Measurements from ENCODE around the gene SLC66A2. TPM values are rescaled to one million over a fixed set of nuclear protein-coding genes. Genes with fewer than 3 reads are reported as not detected.

SLC66A2 gene
- total and polyA plus RNA-seq, 2 of the 13 experiments (the other 11 are each of a cell fraction or from before 2014, with no cell fraction given): 33.5 to 41.9 TPM

DNA sequence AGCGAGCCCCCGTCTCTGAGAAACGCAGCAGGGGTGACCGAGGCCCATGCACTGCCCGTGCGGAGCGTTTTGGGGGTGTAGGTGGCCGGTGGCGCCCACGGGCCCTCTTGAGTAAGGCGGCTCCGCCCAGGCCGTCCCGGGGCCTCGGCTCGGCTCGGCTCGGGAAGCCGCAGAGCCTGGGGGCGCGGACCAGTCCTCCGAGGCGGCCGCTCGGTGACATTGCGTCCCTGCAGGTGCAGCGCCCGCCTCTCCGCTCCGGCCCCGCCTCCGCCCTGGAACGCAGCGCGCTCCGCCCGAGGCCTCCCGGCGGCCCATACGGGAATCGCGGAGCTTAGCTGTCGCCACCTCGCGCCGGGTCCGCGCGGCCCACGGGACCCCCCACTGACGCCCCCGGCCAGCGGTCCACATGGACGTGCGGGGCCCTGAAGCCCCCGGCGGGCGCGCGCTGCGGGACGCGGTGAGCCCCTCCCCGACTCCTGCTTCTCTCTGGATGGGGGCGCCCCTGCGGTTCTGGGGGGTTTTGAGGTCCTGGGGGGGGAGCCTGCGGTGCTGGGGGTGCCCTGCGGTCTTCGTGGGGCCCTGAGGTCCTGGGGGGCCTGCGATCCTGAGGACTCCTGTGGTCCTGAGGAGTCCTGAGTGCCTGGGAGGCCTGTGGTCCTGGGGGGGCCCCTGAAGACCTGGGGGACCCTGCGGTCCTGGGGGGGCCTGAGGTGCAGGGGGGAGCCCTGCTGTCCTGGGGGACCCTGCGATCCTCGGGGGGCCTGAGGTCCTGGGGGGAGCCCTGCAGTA is 13.1 kb upstream of the SLC66A2 start, which contains the start of gene HSBP1L1 (continued):
- TF ChIP-seq GTF2F1 (IDR thresholded peaks at IDR 0.05; ENCODE audit: low read length) (no peak), ZNF546 (CRISPR knock-in tag; conservative IDR thresholded peaks at IDR 0.05) (no peak), LCORL (IDR thresholded peaks at IDR 0.05) (no peak), LCORL (CRISPR knock-in tag; IDR thresholded peaks at IDR 0.05) (peak; percentile 83), TAF15 (IDR thresholded peaks at IDR 0.05; ENCODE audit: low read depth, low read length, poor library complexity, severe bottlenecking) (no peak), RAD21 (CRISPR knock-in tag; IDR thresholded peaks at IDR 0.05) (peak; percentile 84), IKZF4 (CRISPR knock-in tag; IDR thresholded peaks at IDR 0.05; ENCODE audit: borderline replicate concordance, low read depth, not compliant biosample characterization) (no peak), ATF7-NPFF (CRISPR knock-in tag; IDR thresholded peaks at IDR 0.05; ENCODE audit: low read depth) (peak; percentile 59; the same call in 1 of the 2 replicates), SP5 (CRISPR knock-in tag; IDR thresholded peaks at IDR 0.05; ENCODE audit: borderline replicate concordance, low read depth) (0 out of 2 replicates have a peak, but pooled peaks have one; percentile 42), ZNF331 (CRISPR knock-in tag; IDR thresholded peaks at IDR 0.05) (peak; percentile 77), ZNF766 (CRISPR knock-in tag; IDR thresholded peaks at IDR 0.05; ENCODE audit: borderline replicate concordance) (peak; percentile 33; the same call in 1 of the 2 replicates), RXRA (CRISPR knock-in tag; IDR thresholded peaks at IDR 0.05) (no peak), FOXJ3 (CRISPR knock-in tag; IDR thresholded peaks at IDR 0.05; ENCODE audit: borderline replicate concordance) (no peak), ZKSCAN1 (IDR thresholded peaks at IDR 0.05; ENCODE audit: low read length) (no peak), TP53 (CRISPR knock-in tag; conservative IDR thresholded peaks at IDR 0.05) (no peak), ZBTB21 (CRISPR knock-in tag; IDR thresholded peaks at IDR 0.05) (no peak), FOSL2 (CRISPR knock-in tag; IDR thresholded peaks at IDR 0.05) (no peak), ARNT2 (CRISPR knock-in tag; IDR thresholded peaks at IDR 0.05; ENCODE audit: low read depth) (peak; percentile 17)
- TF ChIP-seq, protein P1, sequence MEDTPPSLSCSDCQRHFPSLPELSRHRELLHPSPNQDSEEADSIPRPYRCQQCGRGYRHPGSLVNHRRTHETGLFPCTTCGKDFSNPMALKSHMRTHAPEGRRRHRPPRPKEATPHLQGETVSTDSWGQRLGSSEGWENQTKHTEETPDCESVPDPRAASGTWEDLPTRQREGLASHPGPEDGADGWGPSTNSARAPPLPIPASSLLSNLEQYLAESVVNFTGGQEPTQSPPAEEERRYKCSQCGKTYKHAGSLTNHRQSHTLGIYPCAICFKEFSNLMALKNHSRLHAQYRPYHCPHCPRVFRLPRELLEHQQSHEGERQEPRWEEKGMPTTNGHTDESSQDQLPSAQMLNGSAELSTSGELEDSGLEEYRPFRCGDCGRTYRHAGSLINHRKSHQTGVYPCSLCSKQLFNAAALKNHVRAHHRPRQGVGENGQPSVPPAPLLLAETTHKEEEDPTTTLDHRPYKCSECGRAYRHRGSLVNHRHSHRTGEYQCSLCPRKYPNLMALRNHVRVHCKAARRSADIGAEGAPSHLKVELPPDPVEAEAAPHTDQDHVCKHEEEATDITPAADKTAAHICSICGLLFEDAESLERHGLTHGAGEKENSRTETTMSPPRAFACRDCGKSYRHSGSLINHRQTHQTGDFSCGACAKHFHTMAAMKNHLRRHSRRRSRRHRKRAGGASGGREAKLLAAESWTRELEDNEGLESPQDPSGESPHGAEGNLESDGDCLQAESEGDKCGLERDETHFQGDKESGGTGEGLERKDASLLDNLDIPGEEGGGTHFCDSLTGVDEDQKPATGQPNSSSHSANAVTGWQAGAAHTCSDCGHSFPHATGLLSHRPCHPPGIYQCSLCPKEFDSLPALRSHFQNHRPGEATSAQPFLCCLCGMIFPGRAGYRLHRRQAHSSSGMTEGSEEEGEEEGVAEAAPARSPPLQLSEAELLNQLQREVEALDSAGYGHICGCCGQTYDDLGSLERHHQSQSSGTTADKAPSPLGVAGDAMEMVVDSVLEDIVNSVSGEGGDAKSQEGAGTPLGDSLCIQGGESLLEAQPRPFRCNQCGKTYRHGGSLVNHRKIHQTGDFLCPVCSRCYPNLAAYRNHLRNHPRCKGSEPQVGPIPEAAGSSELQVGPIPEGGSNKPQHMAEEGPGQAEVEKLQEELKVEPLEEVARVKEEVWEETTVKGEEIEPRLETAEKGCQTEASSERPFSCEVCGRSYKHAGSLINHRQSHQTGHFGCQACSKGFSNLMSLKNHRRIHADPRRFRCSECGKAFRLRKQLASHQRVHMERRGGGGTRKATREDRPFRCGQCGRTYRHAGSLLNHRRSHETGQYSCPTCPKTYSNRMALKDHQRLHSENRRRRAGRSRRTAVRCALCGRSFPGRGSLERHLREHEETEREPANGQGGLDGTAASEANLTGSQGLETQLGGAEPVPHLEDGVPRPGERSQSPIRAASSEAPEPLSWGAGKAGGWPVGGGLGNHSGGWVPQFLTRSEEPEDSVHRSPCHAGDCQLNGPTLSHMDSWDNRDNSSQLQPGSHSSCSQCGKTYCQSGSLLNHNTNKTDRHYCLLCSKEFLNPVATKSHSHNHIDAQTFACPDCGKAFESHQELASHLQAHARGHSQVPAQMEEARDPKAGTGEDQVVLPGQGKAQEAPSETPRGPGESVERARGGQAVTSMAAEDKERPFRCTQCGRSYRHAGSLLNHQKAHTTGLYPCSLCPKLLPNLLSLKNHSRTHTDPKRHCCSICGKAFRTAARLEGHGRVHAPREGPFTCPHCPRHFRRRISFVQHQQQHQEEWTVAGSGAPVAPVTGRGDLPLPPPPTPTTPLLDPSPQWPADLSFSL (CRISPR knock-in tag; IDR thresholded peaks at IDR 0.05): 0 out of 2 replicates have a peak, but pooled peaks have one; percentile 15
- TF ChIP-seq, protein P2, sequence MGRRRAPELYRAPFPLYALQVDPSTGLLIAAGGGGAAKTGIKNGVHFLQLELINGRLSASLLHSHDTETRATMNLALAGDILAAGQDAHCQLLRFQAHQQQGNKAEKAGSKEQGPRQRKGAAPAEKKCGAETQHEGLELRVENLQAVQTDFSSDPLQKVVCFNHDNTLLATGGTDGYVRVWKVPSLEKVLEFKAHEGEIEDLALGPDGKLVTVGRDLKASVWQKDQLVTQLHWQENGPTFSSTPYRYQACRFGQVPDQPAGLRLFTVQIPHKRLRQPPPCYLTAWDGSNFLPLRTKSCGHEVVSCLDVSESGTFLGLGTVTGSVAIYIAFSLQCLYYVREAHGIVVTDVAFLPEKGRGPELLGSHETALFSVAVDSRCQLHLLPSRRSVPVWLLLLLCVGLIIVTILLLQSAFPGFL (CRISPR knock-in tag; IDR thresholded peaks at IDR 0.05): no peak
